Midbrain (tissue), 1 donor: ENCODE results near the gene RGS19.

ENCODE experiments used
- DNase-seq: peaks from one replicate; lab custom pipeline; 2025; lab: John Stamatoyannopoulos, UW

Gene RGS19

DNA sequence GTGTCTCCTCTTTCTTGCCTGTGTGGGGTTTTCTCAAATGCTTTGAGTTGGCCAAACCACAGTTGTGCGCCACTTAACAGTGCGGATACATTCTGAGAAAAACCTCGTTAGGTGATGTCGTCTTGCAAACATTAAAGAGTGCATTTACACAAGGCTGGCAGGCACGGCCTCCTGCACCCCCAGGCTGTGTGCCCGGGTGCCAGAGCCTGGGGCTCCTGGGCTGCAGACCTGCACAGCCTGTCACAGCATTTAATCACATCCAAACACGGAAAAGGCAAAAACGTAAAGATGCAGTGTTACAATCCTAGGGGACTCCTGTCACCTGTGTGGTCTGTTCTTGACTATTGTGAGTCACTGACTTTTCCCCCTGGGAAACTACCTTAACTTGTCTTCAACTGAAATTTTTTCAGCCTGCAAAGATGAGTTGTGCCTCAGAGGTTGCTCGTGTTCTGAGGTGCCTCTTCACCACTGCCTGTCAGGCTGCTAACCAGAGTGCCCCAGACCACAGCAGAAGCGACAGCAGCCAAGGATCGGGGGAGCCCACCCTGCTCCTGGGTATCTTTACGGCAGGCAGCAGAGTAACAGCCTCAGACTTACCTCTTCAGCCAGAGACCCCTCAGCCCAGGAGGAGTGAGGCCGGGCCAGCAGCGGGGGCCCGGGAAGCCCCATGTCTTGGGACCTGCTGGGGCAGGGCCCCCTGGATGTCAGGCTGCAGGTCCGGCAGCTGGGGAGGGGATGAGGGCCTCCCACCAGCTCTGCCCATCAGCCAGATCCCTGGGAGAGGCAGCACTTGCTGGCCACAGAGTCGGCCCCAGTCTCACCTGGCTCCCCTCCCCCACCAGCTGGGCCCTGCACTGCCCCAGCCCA, 44.0 kb downstream of the RGS19 start:
- DNase-seq = no peak

- DNase-seq = no peak
Measured at GRCh38 chr20:64033981-64034493, 45.3 kb downstream of the RGS19 start.

DNA sequence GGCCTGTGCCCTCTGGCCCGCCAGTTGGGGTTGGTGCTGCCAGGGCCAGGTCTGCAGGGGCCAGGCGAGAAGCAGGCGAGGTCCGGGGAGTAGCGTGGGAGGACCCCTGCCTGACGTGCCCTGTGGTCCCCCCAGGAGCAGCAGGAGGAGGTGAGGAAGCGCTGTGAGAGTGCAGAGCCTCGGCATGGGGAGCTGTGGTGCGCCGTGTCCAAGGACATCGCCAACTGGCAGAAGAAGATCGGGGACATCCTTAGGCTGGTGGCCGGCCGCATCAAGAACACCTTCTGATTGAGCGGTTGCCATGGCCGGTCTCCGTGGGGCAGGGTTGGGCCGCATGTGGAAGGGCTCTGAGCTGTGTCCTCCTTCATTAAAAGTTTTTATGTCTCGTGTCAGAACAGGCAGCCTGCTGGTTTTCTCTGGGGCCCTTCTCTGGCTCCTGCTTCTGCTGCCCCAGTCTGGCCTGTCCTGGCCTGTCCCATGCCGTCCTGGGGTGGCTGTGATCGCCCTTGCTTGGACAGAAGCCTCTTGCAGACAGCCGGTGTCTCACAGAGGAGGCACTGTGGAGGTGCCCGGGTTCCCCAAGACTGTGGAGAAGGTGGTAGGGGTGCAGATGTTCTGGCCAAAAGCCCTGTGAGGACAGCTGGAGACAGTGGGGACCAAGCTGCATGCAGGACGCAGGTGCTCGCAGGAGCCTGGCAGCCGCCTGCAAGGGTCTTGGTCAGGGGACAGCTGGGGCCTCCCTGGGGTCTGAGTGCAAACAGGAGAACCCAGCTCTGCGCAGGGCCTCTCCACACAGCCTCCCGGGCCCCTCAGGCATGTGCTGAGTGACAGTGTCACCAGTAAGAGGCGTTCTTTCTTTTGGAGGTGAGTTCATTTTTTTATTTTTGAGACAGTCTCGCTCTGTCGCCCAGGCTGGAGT, 46.4 kb downstream of the RGS19 start:
- DNase-seq = no peak

DNA sequence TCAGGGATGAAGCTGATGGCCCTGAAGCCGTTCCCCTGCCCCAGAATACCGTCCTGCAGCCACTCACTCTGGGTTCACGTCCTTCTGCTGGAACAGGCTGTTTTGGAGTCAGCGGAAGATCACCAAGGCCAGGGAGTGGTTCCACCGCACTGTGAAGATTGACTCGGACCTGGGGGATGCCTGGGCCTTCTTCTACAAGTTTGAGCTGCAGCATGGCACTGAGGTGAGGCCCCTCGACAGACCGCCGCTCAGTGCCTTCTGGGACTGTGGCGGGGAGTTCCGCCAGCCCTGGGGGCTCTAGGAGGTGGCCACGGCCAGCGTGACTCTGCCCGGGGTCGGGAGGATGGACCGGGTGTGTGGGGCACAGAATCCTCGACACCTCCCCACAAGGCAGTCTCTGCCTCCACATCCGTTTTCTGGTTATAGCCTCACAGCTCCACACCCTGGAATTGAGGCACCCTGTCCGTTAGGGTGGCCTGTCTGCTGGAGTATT, 47.5 kb downstream of the RGS19 start:
- no peak for DNase-seq

DNA sequence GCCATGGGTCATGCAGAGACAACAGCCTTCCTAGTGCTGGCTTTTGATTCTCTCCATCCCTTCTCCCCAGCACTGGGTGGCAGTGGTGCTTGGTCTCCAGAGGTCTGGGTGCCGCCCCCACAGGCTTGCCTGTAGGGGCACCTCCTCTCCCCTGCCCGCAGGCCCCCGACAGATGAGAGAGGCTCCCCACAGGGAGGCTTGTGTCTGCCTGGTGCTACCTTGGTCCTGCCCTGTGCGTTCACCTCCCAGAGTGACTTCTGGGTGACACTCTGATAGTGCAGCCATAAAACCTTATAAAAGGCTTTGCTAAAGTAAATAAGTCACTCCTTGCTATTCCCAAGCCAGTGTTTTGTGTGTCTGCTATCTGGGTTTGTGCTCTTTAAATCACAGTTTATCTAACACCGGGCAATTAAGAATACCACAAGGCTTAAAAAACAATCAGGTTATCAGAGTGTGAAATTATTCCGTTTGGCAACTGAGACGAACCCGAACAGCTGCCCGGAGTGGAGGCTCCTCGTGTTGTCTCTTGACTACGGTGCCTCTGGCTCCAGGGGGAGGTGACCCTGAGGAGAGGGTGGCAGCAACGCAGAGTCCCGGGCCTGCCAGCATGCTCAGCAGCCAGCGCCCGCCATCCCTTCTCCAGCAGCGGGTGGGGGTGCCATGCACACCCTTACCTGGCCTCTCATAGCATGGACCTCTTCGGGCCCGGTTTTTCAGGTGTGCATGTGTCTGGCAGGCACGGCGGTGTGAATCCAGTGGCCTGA, 48.8 kb downstream of the RGS19 start:
- DNase-seq = no peak

- no peak for DNase-seq
Measured at GRCh38 chr20:64029293-64030117, 49.8 kb downstream of the RGS19 start.

DNA sequence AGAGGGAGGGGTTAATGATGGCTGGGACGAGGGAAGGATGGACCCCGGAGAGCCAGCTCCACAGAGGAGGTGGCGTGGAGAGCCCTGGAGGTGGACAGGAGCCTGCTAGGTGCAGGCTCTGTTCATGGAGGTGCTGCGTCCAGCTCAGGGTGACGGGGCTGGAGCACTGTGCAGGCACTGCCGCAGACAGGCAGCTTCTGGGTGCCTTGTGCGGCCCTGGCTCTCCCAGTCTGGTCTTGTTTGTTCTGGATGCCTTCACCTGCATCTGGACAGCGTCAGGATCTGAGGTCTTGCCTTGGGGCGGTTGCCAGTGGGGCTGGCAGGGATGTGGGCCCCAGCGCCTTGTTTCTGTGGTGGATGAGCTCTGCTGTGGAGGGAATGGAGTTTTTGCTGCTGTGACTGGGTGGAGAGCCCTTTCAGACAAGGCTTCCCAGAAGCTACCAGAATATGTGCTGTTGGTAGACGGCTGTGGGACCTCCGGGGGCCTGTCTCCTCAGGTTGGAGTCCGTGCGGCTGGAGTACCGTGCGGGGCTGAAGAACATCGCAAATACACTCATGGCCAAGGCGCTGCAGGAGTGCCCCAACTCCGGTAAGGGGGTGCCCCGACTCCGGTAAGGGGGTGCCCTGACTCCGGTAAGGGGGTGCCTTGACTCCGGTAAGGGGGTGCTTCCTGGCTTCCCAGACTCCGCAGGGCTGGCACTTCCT, 51.2 kb downstream of the RGS19 start:
- DNase-seq = no peak

- DNase-seq = no peak
Measured at GRCh38 chr20:64025826-64026412, 53.4 kb downstream of the RGS19 start.

DNA sequence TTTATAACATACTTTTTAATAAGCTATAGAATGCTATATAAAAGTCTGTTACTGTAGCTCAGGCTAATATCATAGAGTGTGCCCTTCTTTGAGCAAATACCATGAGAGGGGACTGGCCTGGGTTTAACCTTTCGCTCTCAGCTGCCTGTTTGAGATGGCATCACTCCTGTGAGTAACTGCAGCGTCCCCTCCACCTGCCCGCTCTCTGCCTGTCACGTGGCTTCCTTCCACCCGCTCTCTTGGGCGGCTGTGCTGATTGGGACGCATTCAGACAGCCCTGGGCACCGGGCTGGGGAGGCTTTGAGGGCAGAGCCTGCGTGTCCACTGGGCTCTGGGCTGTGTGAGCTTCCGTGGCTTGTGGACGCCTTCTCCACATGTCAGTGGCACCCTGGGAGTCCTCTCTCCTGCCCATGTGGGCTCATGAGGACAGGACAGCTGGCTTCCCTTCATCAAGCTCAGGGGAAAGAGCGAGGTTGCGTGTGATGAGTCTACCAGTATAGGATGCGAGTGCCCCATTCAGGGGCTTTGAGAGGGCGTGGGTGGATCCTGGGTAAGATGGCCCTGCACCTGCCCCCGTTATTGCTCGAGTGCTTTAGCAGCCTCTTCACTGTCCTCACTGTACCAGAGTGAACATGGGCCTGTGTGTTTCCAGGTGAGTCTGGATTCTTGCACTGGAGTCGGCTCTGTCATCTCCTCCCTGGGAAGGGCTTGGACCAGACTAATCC, 54.1 kb downstream of the RGS19 start:
- DNase-seq = no peak

- no peak for DNase-seq
Measured at GRCh38 chr20:64024141-64024990, 55.0 kb downstream of the RGS19 start.

DNA sequence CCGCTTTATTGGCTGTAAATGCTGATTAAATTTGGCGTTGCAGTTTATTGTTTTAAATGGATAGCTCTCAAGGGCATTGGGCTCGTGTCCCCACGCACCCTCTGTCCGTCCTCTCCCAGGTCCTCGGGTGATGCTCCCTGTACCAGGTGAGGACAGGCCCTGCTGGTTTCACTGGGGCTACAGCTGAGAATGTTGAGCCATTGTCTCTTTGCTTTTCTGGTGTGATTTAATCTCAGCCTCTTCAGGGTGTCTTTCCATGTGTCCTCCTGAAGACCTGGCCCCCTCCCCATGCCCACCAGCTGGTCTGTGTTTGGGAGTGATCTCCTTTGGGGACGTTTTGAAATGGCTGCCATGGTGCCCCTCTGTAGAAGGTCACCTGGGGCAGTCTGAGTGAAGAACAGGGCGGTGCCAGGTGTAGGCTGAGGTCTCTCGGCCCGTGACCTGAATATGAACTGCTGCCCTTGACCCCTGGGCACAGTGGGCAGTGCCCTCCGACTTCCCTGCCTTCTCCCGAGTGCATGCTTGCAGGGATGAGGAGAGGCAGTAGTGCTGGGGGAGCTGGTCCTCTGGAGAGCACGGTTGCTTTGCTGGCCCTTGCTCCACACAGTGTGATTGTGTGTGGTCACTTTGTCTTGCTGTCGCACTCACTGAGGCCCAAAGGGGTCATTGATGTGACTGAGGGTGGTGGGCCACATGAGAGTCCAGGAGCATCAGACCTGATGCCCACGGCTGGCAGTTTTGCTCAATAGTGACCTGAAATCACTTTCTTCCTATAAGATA, 55.8 kb downstream of the RGS19 start:
- no peak for DNase-seq
